OCI-LY3 (cell line): ENCODE results near the gene TUBA3C.

ENCODE experiments used
- H2AFZ ChIP-seq: fragments of 200-600, 300-600 bp; shearing (Covaris generic); 2 replicates; pipeline ENCODE4 v1.6.0; 2014; ENCODE audit warnings: antibody characterized with exemption, low read depth, low read length
- H3K27ac ChIP-seq: fragments of 200-600, 300-600 bp; sonication (generic); 2 replicates; pipeline ENCODE4 v1.5.1; 2014; ENCODE audit warnings: mild to moderate bottlenecking, low read length, moderate library complexity, mixed read lengths
- H3K27me3 ChIP-seq: fragments of 200-600, 300-600 bp; sonication (generic); 2 replicates; pipeline ENCODE4 v1.6.1; 2014; ENCODE audit warnings: low read depth, low read length, mixed read lengths
- H3K36me3 ChIP-seq: fragments of 200-600, 300-600 bp; sonication (generic); replicated peaks from 2 replicates; pipeline ENCODE3; 2014; ENCODE audit warnings: low read depth, low read length, mixed read lengths
- H3K4me1 ChIP-seq: fragments of 300-600, 200-600 bp; sonication (generic); 2 replicates; pipeline ENCODE4 v1.6.1; 2014; ENCODE audit warnings: low read length, mixed read lengths
- H3K4me2 ChIP-seq: fragments of 200-600, 300-600 bp; sonication (generic); 2 replicates; pipeline ENCODE4 v1.6.1; 2014; ENCODE audit warnings: low read length, mixed read lengths
- H3K4me3 ChIP-seq: fragments of 300-600, 200-600 bp; sonication (generic); 2 replicates; pipeline ENCODE4 v1.5.1; 2014; ENCODE audit warnings: antibody characterized with exemption, mild to moderate bottlenecking, low read length, moderate library complexity
- H3K79me2 ChIP-seq: fragments of 300-600, 200-600 bp; shearing (Covaris generic); 2 replicates; pipeline ENCODE4 v1.6.1; 2014; ENCODE audit warnings: mild to moderate bottlenecking, low read length, mixed read lengths
- H3K9ac ChIP-seq: fragments of 300-600, 200-600 bp; shearing (Covaris generic); 2 replicates; pipeline ENCODE4 v1.6.0; 2014; ENCODE audit warnings: mild to moderate bottlenecking, low read length, moderate library complexity
- H3K9me3 ChIP-seq: fragments of 200-600, 300-600 bp; shearing (Covaris generic); 2 replicates; pipeline ENCODE4 v1.6.1; 2014; ENCODE audit warnings: low read length, mixed read lengths; ENCODE audit not compliant: insufficient read depth
- H4K20me1 ChIP-seq: fragments of 200-600, 300-600 bp; sonication (generic); 2 replicates; pipeline ENCODE4 v1.6.1; 2016; ENCODE audit warnings: low read length, mixed read lengths; ENCODE audit not compliant: insufficient read depth
- CTCF ChIP-seq: fragments of 200-600, 300-600 bp; sonication (generic); IDR thresholded peaks from 2 replicates; pipeline ENCODE4 v1.5.1; 2014; ENCODE audit warnings: antibody characterized with exemption, low read length, low read depth
- EZH2phosphoT487 ChIP-seq: fragments of 200-600 bp; shearing (Covaris generic); IDR thresholded peaks from 2 replicates; pipeline ENCODE4 v1.6.1; 2018; ENCODE audit warnings: antibody characterized with exemption, mixed run types, low read depth

TUBA3C gene

GRCh38 chr13:19173752-19174151 lies 7.9 kb downstream of the TUBA3C start:
- H3K9me3 ChIP-seq, result no peaks in the 10 kb centered on the region
- no peak for TF ChIP-seq CTCF
- TF ChIP-seq EZH2phosphoT487, result no peak
- no peak overlapping the region for H2AFZ ChIP-seq

GRCh38 chr13:19172647-19173030 lies 9.0 kb downstream of the TUBA3C start:
- no peak overlapping the region for H3K4me3 ChIP-seq
- no peaks in the 10 kb centered on the region for H3K27me3 ChIP-seq
- H3K4me2 ChIP-seq, result no peak overlapping the region
- no peak overlapping the region for H3K9ac ChIP-seq
- H2AFZ ChIP-seq, result no peak overlapping the region
- H3K36me3 ChIP-seq, result no peaks in the 10 kb centered on the region
- no peaks in the 10 kb centered on the region for H4K20me1 ChIP-seq
- H3K27ac ChIP-seq, result no peak overlapping the region
- H3K4me1 ChIP-seq, result no peaks in the 10 kb centered on the region
- H3K79me2 ChIP-seq, result no peaks in the 10 kb centered on the region
- TF ChIP-seq CTCF (no peak), EZH2phosphoT487 (no peak)
- H3K9me3 ChIP-seq, result no peaks in the 10 kb centered on the region

More at GRCh38 chr13:19173752-19174151, 7.9 kb downstream of the TUBA3C start:
- no peak overlapping the region for H3K4me3 ChIP-seq
- H3K9ac ChIP-seq, result no peak overlapping the region
- H3K79me2 ChIP-seq, result no peaks in the 10 kb centered on the region
- no peak overlapping the region for H3K27ac ChIP-seq
- H3K4me2 ChIP-seq, result no peak overlapping the region
- H3K4me1 ChIP-seq, result peaks cover 9% of the 10 kb centered on the region
- no peaks in the 10 kb centered on the region for H4K20me1 ChIP-seq
- no peaks in the 10 kb centered on the region for H3K27me3 ChIP-seq
- no peaks in the 10 kb centered on the region for H3K36me3 ChIP-seq

GRCh38 chr13:19172007-19172646 lies 9.5 kb downstream of the TUBA3C start:
- H3K79me2 ChIP-seq, result no peaks in the 10 kb centered on the region
- H3K9me3 ChIP-seq, result no peaks in the 10 kb centered on the region
- no peak overlapping the region for H2AFZ ChIP-seq
- no peak overlapping the region for H3K4me3 ChIP-seq
- no peaks in the 10 kb centered on the region for H3K36me3 ChIP-seq
- TF ChIP-seq EZH2phosphoT487 (no peak), CTCF (no peak)
- H3K27ac ChIP-seq, result no peak overlapping the region
- no peaks in the 10 kb centered on the region for H4K20me1 ChIP-seq
- H3K4me1 ChIP-seq, result no peaks in the 10 kb centered on the region
- no peak overlapping the region for H3K4me2 ChIP-seq
- no peak overlapping the region for H3K9ac ChIP-seq
- H3K27me3 ChIP-seq, result no peaks in the 10 kb centered on the region

GRCh38 chr13:19171563-19171962 lies 10.1 kb downstream of the TUBA3C start:
- Histone ChIP-seq H2AFZ (no peak overlapping the region), H3K4me1 (no peaks in the 10 kb centered on the region), H3K9ac (no peak overlapping the region), H3K27ac (no peak overlapping the region), H4K20me1 (no peaks in the 10 kb centered on the region), H3K4me3 (no peak overlapping the region), H3K4me2 (no peak overlapping the region), H3K9me3 (no peaks in the 10 kb centered on the region), H3K36me3 (no peaks in the 10 kb centered on the region), H3K79me2 (no peaks in the 10 kb centered on the region), H3K27me3 (no peaks in the 10 kb centered on the region)
- no peak for TF ChIP-seq CTCF
- TF ChIP-seq EZH2phosphoT487, result no peak
